ENCODE data around the gene OTOP2.
"Not testable (repeated sequence)": the region's sequence is repeated elsewhere in the genome, so short reads cannot be mapped to it uniquely, and the experiment has no call there.

The OTOP2 gene

GRCh38 chr17:74960570-74961342, 36.7 kb downstream of the OTOP2 start:
- Histone ChIP-seq H3K4me1 (ENCODE audit: control insufficient read depth, insufficient read depth, low read length) (no peaks in the 10 kb centered on the region), H3K9ac (ENCODE audit: low read depth, low read length) (no peak overlapping the region), H3K4me3 (ENCODE audit: low read depth, low read length) (no peak overlapping the region), H3K9me3 (ENCODE audit: control insufficient read depth, insufficient read depth, low read length) (no peaks in the 10 kb centered on the region), H3K36me3 (ENCODE audit: control insufficient read depth, insufficient read depth, low read length) (no peaks in the 10 kb centered on the region), H3K27me3 (ENCODE audit: control insufficient read depth, insufficient read depth, low read length) (peaks cover 7% of the 10 kb centered on the region)

- Histone ChIP-seq H3K4me1 (ENCODE audit: control insufficient read depth, insufficient read depth, low read length) (no peaks in the 10 kb centered on the region), H3K9ac (ENCODE audit: low read depth, low read length) (no peak overlapping the region), H3K9me3 (ENCODE audit: control insufficient read depth, insufficient read depth, low read length) (no peaks in the 10 kb centered on the region), H3K36me3 (ENCODE audit: control insufficient read depth, insufficient read depth, low read length) (no peaks in the 10 kb centered on the region), H3K4me3 (ENCODE audit: low read depth, low read length) (no peak overlapping the region), H3K27me3 (ENCODE audit: control insufficient read depth, insufficient read depth, low read length) (peaks cover 7% of the 10 kb centered on the region)
These were observed 37.7 kb downstream of the OTOP2 start for GRCh38 chr17:74961657-74962350.

GRCh38 chr17:74962622-74963394, 38.7 kb downstream of the OTOP2 start:
- no peak overlapping the region for H3K9ac ChIP-seq (ENCODE audit: low read depth, low read length)
- no peaks in the 10 kb centered on the region for H3K36me3 ChIP-seq (ENCODE audit: control insufficient read depth, insufficient read depth, low read length)
- H3K9me3 ChIP-seq (ENCODE audit: control insufficient read depth, insufficient read depth, low read length), result no peaks in the 10 kb centered on the region
- H3K4me1 ChIP-seq (ENCODE audit: control insufficient read depth, insufficient read depth, low read length), result no peaks in the 10 kb centered on the region
- peaks cover 7% of the 10 kb centered on the region for H3K27me3 ChIP-seq (ENCODE audit: control insufficient read depth, insufficient read depth, low read length)
- no peak overlapping the region for H3K4me3 ChIP-seq (ENCODE audit: low read depth, low read length)

GRCh38 chr17:74963656-74964055, 39.6 kb downstream of the OTOP2 start:
- no peak overlapping the region for H3K4me3 ChIP-seq (ENCODE audit: low read depth, low read length)
- no peaks in the 10 kb centered on the region for H3K4me1 ChIP-seq (ENCODE audit: control insufficient read depth, insufficient read depth, low read length)
- H3K9me3 ChIP-seq (ENCODE audit: control insufficient read depth, insufficient read depth, low read length), result no peaks in the 10 kb centered on the region
- H3K36me3 ChIP-seq (ENCODE audit: control insufficient read depth, insufficient read depth, low read length), result no peaks in the 10 kb centered on the region
- H3K27me3 ChIP-seq (ENCODE audit: control insufficient read depth, insufficient read depth, low read length), result peaks cover 7% of the 10 kb centered on the region
- no peak overlapping the region for H3K9ac ChIP-seq (ENCODE audit: low read depth, low read length)

GRCh38 chr17:74964246-74964761, 40.2 kb downstream of the OTOP2 start:
- Histone ChIP-seq H3K9ac (ENCODE audit: low read depth, low read length) (no peak overlapping the region), H3K4me3 (ENCODE audit: low read depth, low read length) (no peak overlapping the region), H3K36me3 (ENCODE audit: control insufficient read depth, insufficient read depth, low read length) (no peaks in the 10 kb centered on the region), H3K9me3 (ENCODE audit: control insufficient read depth, insufficient read depth, low read length) (no peaks in the 10 kb centered on the region), H3K4me1 (ENCODE audit: control insufficient read depth, insufficient read depth, low read length) (no peaks in the 10 kb centered on the region), H3K27me3 (ENCODE audit: control insufficient read depth, insufficient read depth, low read length) (peaks cover 5% of the 10 kb centered on the region)

GRCh38 chr17:74964988-74965622, 41.0 kb downstream of the OTOP2 start:
- no peaks in the 10 kb centered on the region for H3K4me1 ChIP-seq (ENCODE audit: control insufficient read depth, insufficient read depth, low read length)
- H3K9ac ChIP-seq (ENCODE audit: low read depth, low read length), result no peak overlapping the region

GRCh38 chr17:74968361-74968780, 44.3 kb downstream of the OTOP2 start:
- Histone ChIP-seq H3K4me3 (ENCODE audit: low read depth, low read length) (no peak overlapping the region), H3K27me3 (ENCODE audit: control insufficient read depth, insufficient read depth, low read length) (peaks cover 26% of the 10 kb centered on the region), H3K4me1 (ENCODE audit: control insufficient read depth, insufficient read depth, low read length) (peaks cover 2% of the 10 kb centered on the region), H3K36me3 (ENCODE audit: control insufficient read depth, insufficient read depth, low read length) (no peaks in the 10 kb centered on the region), H3K9ac (ENCODE audit: low read depth, low read length) (no peak overlapping the region), H3K9me3 (ENCODE audit: control insufficient read depth, insufficient read depth, low read length) (no peaks in the 10 kb centered on the region)

More at GRCh38 chr17:74964988-74965622, 41.0 kb downstream of the OTOP2 start:
- H3K9me3 ChIP-seq (ENCODE audit: control insufficient read depth, insufficient read depth, low read length), result no peaks in the 10 kb centered on the region
- no peak overlapping the region for H3K4me3 ChIP-seq (ENCODE audit: low read depth, low read length)
- peaks cover under 1% of the 10 kb centered on the region for H3K27me3 ChIP-seq (ENCODE audit: control insufficient read depth, insufficient read depth, low read length)
- H3K36me3 ChIP-seq (ENCODE audit: control insufficient read depth, insufficient read depth, low read length), result no peaks in the 10 kb centered on the region

- not testable (repeated sequence) for H3K4me1 ChIP-seq (ENCODE audit: control insufficient read depth, insufficient read depth, low read length); H3K4me3 ChIP-seq (ENCODE audit: low read depth, low read length); H3K9me3 ChIP-seq (ENCODE audit: control insufficient read depth, insufficient read depth, low read length); H3K9ac ChIP-seq (ENCODE audit: low read depth, low read length); H3K36me3 ChIP-seq (ENCODE audit: control insufficient read depth, insufficient read depth, low read length)
- H3K27me3 ChIP-seq (ENCODE audit: control insufficient read depth, insufficient read depth, low read length), result peaks cover 37% of the 10 kb centered on the region
These were observed 45.4 kb downstream of the OTOP2 start for GRCh38 chr17:74969501-74969900.

- no peak overlapping the region for H3K9ac ChIP-seq (ENCODE audit: low read depth, low read length)
- peaks cover 46% of the 10 kb centered on the region for H3K27me3 ChIP-seq (ENCODE audit: control insufficient read depth, insufficient read depth, low read length)
- H3K4me1 ChIP-seq (ENCODE audit: control insufficient read depth, insufficient read depth, low read length), result peaks cover 2% of the 10 kb centered on the region
- H3K36me3 ChIP-seq (ENCODE audit: control insufficient read depth, insufficient read depth, low read length), result no peaks in the 10 kb centered on the region
- no peaks in the 10 kb centered on the region for H3K9me3 ChIP-seq (ENCODE audit: control insufficient read depth, insufficient read depth, low read length)
- H3K4me3 ChIP-seq (ENCODE audit: low read depth, low read length), result no peak overlapping the region
These were observed 46.3 kb downstream of the OTOP2 start for GRCh38 chr17:74970395-74970794.

GRCh38 chr17:74971069-74971841, 47.2 kb downstream of the OTOP2 start:
- peaks cover 2% of the 10 kb centered on the region for H3K4me1 ChIP-seq (ENCODE audit: control insufficient read depth, insufficient read depth, low read length)
- peak overlapping the region; percentile 55 for H3K4me3 ChIP-seq (ENCODE audit: low read depth, low read length)
- peaks cover 46% of the 10 kb centered on the region for H3K27me3 ChIP-seq (ENCODE audit: control insufficient read depth, insufficient read depth, low read length)
- no peaks in the 10 kb centered on the region for H3K36me3 ChIP-seq (ENCODE audit: control insufficient read depth, insufficient read depth, low read length)
- no peaks in the 10 kb centered on the region for H3K9me3 ChIP-seq (ENCODE audit: control insufficient read depth, insufficient read depth, low read length)
- no peak overlapping the region for H3K9ac ChIP-seq (ENCODE audit: low read depth, low read length)

GRCh38 chr17:74971842-74972106, 47.7 kb downstream of the OTOP2 start:
- Histone ChIP-seq H3K9me3 (ENCODE audit: control insufficient read depth, insufficient read depth, low read length) (no peaks in the 10 kb centered on the region), H3K9ac (ENCODE audit: low read depth, low read length) (no peak overlapping the region), H3K4me3 (ENCODE audit: low read depth, low read length) (peak overlapping the region; percentile 55), H3K36me3 (ENCODE audit: control insufficient read depth, insufficient read depth, low read length) (no peaks in the 10 kb centered on the region), H3K4me1 (ENCODE audit: control insufficient read depth, insufficient read depth, low read length) (peaks cover 2% of the 10 kb centered on the region), H3K27me3 (ENCODE audit: control insufficient read depth, insufficient read depth, low read length) (peaks cover 46% of the 10 kb centered on the region)
